GM19238 (cell line): ENCODE data around the gene METAP1.
"Not testable (repeated sequence)": the region's sequence is repeated elsewhere in the genome, so short reads cannot be mapped to it uniquely, and the experiment has no call there.

Source experiments
- DNase-seq: peaks from one replicate; pipeline ENCODE4 v3.0.0; 2011; ENCODE audit warnings: low spot score; ENCODE audit not compliant: insufficient read length

The METAP1 gene

DNA sequence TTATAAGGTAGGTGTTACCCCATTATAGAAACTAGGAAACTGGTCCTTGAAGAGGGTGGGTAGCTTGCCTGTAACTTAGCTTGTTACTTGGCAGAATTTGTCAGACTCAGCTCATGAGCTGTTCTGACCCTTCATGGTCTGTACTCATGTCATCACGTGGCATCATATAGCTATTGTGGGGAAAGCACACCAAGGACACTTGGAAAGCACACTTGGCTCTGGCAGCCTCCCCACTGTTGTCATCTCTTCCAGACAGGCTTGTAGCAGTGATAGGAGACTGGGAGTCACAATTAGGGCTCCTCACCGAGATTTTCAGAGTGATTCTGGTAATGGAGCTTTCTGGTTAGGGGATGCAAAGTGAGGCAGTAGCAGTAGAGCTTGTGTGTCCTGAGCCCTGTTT, 62.7 kb downstream of the METAP1 start:
- DNase-seq, result no peak

DNA sequence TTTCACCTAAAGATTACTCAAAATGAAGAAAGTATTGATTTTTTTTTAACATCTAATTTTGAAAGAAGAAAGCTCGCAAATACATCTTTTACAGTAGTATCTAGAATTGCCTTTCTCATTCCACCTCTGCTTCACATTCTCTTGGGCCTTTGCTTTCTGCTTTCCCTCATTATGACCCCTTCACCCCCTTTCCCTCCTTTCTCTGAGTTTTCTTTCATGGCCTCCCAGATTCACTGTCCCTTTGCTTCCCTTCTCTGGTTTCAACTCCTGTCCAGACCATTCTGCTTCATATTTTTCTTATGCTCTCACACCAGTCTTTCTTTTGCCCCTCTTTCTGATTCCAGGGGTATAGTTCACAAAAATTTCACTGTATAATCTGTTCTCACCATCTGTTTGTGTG, 64.0 kb downstream of the METAP1 start:
- no peak for DNase-seq

DNA sequence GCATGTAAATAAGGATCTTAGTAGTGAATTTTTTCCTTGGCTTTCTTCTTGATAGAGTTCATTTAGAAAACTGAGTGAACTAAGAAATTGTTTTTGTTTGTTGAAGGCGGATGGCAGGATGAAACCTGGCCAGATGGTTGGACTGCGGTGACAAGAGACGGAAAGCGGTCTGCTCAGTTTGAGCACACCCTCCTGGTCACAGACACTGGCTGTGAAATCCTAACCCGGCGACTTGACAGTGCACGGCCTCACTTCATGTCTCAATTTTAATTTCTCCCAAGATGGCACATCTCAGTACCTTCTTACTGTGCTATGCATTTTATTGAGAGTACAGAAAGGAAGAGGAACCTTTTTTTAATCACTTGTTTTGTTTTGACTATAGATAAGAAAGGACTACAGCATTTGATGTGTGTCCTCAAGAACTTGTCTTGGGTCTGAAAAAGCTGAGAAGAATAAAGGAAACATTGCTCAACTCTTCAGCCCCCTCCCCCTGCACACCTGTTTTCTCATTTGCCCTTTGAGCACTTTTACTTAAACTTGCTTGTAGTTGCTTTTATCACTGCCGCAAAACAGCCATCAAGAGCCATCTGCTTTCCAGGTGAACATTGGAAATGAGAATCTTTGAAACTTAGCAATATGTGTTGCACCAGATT, 65.7 kb downstream of the METAP1 start:
- no peak for DNase-seq

DNA sequence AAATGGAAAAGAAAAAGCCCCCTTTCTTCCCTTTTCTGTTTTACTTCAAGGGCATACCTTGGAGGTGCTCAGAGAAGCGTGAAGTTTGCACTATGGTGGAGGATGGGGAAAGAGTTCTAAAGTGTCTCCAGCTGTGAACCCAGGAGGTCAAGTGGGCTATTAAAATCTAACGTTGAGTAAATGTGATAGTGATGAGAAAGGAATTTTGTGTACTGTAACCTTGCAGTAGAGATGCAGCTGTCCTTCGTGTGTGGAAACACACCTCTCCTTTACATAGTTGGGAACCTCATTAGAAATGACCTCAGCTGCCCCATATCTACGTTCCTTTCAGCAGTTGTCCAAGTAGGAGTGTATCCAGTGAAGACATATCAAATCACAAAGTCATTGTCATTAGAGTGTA, 66.6 kb downstream of the METAP1 start:
- DNase-seq, result no peak

DNA sequence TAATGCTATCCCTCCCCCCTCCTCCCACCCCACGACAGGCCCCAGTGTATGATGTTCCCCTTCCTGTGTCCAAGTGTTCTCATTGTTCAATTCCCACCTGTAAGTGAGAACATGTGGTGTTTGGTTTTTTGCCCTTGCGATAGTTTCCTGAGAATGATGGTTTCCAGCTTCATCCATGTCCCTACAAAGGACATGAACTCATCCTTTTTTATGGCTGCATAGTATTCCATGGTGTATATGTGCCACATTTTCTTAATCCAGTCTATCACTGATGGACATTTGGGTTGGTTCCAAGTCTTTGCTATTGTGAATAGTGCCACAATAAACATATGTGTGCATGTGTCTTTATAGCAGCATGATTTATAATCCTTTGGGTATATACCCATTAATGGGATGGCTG, 70.0 kb downstream of the METAP1 start:
- DNase-seq, result not testable (repeated sequence)

DNA sequence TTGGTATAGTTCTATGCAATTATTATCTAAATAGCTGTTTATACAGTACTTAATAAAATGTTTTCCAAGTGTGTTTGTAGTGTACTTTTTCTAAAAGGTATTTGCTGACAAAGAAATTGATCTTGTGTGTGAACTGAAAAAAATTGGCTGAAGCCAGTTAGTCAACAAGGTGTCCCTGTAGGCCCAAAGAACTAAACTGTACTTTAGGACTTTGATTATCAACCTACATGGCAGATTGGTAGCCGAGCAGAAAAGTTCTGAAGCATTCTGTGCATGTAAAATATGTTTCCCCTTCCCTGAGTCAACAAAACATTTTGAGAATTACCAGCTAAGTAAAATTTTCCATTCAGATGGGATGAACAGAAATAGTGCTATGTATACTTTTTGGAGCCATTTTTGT, 72.1 kb downstream of the METAP1 start:
- DNase-seq, result no peak

DNA sequence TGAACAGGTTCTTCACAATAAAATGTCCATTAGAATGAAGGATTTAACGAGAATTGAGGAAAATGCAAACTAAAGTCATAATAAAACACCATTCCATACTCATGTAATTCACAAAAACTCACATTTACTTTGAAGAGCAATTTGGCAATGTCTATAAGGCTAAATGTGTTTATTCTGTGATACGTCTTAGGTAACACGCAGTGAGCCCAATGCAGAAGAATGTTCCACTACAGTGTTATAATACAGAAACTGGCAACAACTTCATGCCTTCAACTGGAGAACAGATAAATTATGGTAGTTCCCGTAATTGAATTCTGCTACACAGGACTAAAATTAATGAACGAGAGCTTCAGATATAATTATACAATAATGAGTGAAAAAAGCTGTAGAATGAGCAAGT, 75.6 kb downstream of the METAP1 start:
- DNase-seq, result no peak

DNA sequence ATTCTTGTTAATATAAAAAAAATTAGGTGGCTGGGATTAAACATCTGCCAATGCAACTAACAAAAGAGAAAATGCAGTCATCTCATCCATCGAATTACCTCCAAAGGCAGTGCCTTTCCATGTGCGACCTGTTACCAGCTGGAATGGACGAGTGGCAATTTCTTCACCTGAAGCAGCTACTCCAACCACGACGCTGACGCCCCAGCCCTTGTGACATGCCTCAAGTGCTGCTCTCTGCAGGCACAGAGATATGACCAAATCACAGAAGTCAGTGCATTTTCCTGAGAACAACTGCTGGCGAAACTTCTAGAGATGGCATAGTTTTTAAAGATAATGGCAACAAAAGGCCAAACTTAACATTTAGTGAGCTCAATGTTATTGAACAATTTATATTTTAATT, 79.3 kb downstream of the METAP1 start:
- no peak for DNase-seq

DNA sequence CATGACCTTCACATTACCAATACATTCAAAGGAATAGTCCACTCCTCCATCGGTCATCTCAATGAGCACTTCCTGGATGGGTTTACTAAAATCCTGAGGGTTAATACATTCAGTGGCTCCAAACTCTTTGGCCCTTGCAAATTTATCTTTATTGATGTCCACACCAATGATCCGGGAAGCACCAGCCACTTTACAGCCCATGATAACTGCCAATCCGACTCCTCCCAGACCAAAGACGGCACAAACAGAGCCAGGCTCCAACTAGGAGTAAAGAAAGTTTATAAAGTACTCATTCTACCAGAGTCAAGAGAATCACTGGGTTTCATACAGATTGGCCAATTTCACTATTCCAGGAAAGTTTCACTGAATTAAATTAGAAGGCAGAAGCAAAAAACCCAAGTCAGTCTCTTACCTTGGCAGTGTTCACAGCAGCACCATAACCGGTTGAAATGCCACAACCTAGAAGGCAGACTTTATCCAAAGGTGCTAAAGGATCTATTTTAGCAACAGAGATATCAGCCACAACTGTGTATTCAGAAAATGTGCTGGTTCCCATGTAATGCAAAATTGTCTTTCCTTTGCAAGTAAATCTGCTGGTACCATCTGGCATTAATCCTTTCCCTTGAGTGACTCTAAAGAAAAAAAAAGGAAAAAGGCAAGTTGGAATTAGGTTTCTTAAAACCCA, 80.9 kb downstream of the METAP1 start:
- DNase-seq, result no peak

DNA sequence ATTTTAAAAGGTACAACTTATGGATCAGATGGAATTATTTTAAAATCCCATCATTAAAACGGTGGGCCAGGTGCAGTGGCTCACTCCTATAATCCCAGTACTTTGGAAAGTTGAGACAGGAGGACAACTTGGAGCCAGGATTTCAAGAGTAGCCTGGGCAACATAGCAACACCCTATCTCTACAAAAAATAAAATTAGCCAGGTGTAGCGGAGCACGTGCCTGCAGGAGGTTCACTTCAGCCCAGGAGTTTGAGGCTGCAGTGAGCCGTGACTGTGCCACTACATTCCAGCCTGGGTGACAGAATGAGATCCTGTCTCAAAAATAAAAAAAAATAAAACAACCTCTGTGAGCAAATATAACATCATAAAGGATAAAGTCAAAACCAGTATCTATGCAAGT, 81.7 kb downstream of the METAP1 start:
- no peak for DNase-seq

DNA sequence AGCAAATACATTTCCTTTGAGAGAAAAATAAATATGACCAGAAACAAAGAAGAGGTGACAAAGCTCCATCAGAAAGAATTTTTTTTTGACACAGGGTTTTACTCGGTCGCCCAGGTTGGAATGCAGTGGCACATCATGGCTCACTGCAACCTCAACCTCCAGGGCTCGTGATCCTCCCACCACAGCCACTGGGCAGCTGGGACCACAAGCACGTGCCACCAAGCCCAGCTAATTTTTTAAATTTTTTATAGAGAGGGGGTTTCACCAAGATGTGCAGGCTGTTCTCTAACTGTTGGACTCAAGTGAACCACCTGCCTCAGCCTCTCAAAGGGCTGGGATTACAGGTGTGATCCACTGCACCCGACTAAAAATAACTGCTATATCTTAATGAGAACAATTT, 82.8 kb downstream of the METAP1 start:
- no peak for DNase-seq

DNA sequence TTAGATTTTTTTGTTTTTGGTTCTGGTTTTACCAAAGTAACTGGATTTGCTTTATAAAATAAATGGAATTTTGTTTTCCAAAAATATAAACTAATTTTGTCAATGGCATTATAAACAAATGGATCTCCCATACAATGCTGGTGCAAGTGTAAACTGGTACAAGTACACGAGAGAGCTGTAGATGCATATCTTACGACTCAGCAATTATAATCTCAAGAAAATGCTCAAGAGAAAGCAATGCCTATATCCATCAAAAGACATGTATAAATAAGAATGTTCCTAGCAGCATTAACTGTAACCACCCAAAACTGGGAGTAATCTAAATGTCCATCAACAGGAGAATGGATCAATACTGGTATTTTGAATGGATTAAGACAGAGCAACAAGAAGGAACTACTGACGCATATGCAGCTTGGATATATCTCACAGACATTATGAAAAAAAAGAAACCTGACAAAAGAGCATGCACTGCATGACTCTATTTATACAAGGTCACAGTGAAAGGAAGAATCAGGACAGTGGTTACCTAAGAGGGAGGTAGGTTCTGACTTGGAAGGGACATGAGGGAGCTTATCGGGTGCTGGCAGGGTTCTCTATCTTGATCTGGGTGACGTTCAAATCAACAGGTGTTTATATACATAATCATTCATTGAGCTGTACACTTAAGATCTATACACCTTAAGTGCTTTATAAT, 83.6 kb downstream of the METAP1 start:
- no peak for DNase-seq

DNA sequence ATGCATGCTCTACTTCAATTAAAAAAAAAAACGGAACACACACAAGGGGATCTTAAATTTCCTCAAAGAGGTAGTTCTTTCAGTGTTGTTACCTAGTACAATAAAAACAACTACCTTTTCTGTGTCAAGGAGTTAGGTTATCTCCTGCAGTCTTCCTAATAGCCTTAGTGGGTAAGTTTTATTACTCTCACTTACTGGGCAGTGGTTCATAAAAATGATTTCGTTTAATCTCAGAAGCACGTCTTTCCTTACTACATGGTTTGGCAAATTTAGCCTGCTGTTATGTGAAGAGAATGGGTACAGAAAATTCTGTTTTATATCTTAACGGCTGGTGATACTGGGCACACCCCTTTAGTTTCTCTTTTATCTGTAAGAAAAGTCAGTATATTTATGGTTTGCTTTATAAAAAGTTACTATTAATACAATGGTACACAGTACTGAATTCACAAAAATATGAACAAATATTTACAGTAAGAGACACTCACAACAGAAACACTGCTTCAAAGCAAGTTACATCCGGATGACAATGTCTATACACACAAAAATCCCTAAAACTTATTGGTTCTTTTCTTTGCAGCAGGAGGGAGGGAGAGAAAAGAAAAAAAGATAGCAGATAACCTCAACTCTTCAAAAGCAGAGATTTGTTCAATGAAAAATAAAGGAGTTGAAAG, 84.2 kb downstream of the METAP1 start:
- no peak for DNase-seq

DNA sequence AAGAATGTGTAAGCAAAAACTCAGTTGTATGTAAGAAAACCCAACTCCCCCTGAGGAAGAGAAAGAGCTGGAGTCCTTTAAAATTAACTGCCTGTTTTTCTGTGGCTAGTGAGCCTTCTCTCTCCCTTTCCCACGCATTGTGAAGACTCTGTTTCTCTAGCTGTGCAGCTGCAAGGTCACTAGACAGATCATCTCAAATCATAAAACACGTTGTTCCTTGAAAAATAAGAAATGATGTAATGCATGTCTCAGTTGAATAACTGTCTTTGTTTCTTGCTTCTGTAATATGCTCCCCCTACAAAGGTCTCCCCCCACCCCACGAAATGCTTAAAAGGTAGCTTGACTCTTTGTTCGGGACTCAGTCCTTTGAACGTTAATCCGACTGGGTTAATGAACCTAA, 85.3 kb downstream of the METAP1 start:
- DNase-seq, result not testable (repeated sequence)

DNA sequence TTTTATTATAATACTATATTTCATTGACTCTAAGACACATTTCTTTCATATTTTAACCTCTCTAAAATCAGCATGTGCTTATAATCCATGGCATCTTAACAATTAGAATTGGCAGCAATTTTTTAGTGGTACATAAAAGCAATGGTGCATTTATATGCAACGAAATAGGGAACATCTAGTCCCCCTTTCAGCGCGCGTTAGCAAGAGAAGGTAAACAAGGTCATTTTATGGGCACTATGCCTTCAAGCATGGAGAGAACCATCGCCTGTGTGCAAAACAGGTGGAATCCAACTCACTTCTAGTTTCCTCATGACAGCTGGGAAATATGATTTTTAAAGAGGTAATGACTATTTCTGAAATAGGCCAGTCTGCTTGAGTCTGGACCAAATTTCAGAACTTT, 86.7 kb downstream of the METAP1 start:
- no peak for DNase-seq

DNA sequence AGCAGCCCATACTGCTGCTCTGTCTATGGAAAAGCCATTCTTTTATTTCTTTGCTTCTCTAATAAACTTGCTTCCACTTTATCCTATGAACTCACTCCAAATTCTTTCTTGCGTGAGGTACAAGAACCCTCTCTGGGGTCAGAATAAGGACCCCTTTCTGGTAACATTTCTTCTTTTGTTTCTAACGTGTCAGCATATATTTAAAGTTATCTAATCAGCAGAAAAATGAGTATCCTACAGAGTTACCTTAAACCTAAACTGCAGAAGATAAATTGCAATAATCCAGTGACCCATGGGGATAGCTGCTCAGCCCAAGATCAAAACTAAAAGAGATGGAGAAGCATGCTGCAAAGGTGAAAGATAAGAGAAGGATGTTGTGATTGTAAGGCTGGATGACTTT, 89.1 kb downstream of the METAP1 start:
- DNase-seq, result no peak

DNA sequence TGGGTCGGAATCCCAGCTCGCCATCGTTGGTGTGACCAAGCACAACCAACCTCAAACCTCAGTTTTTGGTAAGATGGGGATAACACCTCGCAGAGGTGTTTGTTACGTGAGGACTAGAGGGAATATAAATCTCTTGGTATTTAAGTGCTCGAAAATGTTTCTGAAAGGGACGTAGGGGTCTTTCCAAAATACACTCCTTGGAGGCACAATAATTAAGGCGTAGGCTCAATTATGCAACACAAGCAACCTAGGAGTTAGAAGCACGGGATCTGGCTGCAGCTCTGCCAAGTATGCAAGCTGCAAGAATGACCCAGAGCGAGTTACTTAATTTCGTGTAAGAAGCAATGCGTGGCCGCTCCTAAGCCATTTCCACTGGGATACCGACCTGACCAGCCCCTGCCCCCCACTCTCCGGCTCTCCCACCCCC, 92.5 kb downstream of the METAP1 start:
- no peak for DNase-seq

DNA sequence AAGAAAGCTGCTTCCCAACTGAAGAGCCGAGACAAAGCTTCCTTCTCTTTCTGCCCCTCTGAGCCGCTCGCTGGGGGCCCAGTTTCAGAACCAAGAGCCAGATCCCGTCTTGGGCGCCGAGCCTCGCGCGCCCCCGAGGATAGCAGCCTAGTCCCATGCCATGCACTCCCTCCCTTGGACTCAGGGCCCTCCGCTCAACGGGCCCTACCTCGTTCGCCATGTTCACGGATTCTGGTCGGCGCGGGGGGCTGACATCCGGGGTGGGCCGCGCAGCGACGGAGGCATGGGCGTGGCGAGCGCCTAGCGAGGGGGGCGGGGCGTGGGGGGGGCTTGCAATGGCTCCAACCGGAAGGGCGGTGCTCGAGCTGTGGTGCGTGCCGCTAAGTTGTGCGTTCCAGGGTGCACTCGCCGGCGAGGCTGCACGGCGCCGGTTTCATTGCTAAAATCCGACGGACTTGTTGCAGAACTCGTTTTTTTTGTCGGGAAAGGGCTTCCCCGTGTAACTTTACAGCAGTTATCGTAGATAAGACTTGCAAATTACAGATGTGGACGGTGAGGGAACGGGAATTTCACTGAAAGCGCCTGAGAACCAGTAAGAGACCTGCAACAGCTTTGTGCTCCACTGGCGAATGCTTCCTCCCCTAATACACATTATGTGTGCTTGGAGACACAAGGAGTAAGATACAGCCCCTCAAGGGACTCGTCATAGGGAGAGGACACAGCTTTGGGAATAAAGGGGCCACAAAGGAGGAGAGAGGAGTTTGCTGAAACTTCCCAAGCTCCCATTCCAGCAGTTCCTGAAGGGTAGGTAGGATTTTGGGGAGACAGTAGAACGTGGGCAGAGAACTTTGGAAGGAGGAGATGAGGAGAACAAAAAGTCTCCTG, 93.2 kb downstream of the METAP1 start, which contains the start of gene ADH5:
TSS of gene ADH5 (minus strand) at position 308 of the 885 bp plus-strand sequence. CDS start at position 220, 88 bp downstream.
- peak; percentile 77 for DNase-seq

DNA sequence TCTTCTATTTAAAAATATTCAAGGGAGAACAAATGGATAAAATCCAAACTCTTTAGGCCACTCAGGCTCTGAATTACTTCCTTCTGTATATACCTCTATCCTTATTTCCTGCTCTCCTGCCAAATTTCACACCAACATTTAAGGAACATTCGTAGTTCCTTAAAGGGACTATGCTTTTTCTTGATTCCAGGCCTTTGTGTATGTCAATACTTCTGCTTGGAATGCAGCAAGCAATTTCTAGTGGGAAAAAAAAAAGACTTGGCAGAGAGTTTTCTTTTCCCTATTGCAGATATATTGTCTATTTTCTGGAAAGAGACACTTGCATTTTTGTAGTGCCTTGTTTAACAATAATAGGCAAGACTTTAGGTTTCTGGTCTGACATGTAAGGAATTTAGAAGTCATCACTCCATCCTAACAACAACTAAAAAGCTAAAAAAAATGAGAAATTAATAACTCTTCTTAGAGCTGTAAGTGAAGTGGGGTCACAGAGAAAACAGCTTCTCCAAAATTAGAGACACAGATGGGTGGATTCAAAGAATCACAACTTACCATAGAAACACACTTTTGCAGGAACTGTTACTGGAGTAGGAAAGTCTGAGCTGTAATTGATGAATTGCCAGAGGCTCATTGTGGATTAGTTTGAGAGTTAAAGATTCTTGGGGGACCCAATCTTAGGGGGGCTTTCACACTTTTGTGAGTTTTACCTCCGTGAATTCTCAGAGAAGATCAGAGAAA, 95.1 kb downstream of the METAP1 start:
- no peak for DNase-seq

DNA sequence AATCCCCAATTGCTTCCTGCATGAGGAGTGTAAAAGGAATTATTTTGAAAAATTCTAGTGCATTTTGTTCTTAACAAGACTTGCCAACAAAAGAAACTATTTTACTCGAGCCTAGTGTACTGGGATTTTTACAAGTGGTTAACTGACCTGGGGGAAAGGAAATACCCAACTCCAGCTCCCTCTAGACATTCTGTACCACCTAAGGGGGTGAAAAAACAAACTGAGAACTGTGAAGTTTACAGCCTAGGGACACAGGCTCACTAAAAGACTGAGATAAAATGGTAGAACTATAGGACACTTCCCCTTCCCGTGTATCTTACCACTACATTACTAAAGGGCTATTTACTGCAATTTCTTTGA, 95.7 kb downstream of the METAP1 start:
- DNase-seq, result no peak
